ENCODE data around the gene R3HDM2.

DNA sequence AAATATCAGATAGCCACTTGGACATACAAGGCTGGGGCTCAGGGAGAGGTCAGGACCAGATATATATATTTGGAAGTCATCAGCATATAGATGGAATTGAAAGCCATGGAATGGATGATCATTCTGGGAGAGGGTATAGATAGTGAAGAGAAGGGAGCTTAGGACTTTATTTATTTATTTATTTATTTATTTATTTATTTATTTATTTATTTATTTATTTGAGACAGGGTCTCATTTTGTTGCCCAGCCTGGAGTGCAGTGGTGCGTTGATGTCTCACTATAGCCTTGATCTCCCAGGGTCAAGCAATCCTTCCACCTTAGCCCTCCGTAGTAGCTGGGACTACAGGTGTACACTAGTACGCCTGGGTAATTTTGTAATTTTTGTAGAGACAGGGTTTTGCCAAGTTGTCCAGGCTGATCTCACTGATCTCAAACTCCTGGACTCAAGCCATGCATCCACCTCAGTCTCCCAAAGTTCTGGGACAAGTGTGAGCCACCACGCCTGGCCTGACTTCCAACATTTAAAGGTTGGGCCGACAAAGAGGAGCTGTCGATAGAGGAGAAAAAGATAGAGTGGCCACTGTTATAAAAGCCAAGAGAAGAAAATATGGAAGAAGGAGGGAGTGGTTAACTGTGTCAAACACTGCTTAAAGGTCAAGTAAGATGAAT is 15.6 kb upstream of the R3HDM2 start:
- TF ChIP-seq, protein P1, sequence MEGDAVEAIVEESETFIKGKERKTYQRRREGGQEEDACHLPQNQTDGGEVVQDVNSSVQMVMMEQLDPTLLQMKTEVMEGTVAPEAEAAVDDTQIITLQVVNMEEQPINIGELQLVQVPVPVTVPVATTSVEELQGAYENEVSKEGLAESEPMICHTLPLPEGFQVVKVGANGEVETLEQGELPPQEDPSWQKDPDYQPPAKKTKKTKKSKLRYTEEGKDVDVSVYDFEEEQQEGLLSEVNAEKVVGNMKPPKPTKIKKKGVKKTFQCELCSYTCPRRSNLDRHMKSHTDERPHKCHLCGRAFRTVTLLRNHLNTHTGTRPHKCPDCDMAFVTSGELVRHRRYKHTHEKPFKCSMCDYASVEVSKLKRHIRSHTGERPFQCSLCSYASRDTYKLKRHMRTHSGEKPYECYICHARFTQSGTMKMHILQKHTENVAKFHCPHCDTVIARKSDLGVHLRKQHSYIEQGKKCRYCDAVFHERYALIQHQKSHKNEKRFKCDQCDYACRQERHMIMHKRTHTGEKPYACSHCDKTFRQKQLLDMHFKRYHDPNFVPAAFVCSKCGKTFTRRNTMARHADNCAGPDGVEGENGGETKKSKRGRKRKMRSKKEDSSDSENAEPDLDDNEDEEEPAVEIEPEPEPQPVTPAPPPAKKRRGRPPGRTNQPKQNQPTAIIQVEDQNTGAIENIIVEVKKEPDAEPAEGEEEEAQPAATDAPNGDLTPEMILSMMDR (IDR thresholded peaks at IDR 0.05): no peak
- no peak for TF ChIP-seq POLR2A (IDR thresholded peaks at IDR 0.05)

Measured in transverse colon (tissue), 3 donors.